CD4-positive, alpha-beta T cell treated with Interleukin-6 at 100 ng/mL for 8 hours (primary cell): ENCODE measurements around the gene CACNA1I.
"Not testable (repeated sequence)": the region's sequence is repeated elsewhere in the genome, so short reads cannot be mapped to it uniquely, and the experiment has no call there.

Source experiments
- DNase-seq: peaks from one replicate; pipeline ENCODE4 v3.0.0-alpha.2; 2020; ENCODE audit warnings: mixed read lengths, low spot score

CACNA1I gene

DNA sequence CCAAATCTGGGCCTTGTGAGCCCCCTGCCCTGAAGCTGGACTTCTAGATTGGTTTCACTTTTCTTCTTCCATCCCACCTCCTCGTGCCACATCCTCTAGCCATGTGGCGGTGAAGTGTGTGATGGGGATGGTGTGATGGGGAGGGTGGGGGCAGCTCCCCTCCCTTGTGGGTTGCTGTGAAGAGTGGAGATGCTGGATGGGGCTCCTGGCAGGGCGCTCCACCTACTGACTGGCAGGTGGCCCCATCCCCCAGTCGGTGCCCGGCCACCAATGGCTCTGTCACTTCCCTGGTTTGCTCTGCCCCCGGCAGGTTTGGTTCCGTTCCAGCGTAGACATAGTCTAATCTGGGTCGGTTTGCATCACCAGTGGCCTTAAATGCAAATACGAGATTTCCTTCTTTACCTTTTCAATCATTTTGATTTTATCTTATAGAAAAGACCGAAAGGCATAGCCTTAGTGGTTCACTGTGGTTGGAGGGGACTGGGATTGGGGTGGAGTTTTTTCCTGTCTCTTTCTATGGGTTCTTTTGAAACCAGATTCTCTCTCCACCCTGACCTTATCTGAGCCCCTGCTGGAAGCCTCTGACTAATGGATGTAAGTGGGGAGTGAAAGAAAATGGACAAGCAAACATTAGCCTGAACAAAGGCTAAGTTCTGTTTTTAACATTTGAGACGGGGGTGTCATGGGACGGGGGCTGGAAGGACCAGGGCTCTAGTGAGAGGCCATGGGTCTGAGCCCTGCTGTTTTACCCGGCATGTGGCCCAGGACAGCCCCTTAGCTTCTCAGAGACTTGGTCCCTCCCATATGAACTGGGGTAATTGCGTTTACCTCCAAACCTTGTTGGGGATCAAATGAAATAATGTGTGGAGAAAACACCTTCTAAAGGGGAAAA is 149.3 kb downstream of the CACNA1I start:
- no peak for DNase-seq

DNA sequence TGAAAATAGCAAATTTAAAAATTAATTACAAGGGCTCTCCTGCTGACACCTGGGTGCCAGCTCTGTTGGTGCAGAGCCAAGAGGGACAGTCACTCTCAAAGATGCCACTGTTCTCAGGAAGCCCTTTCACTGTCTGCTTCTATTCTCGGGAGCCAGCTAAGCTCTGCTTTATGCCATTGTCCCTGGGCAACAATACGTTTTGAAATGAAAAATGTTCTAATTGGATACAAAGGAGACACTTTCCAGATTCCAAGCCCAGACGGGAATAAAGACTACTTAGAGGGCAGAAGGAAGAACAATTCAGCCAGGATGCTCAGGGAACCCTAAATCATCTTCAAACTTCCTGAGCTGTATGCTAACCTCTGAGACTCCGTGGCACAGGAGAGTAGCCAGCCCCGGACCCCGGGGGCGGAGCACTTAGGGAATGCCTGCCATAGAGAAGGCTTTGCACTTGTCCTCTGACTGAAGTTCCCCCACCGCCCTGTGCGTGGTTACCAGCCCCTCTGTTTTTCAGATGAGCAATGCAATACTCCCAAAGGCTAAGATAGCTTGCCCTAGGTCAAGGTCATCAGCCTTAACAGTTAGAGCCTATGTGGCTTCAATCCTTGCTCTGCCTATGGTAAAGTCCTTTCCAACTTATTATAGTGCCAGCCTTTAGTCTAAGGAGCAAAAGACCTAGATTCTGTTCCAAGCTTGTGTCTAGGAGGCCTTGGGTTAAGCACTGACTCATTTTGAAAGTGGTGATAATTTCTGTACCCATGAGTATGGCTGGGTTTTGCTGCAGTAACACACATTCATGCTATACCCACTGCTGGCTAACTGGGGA is 150.9 kb downstream of the CACNA1I start:
- no peak for DNase-seq

DNA sequence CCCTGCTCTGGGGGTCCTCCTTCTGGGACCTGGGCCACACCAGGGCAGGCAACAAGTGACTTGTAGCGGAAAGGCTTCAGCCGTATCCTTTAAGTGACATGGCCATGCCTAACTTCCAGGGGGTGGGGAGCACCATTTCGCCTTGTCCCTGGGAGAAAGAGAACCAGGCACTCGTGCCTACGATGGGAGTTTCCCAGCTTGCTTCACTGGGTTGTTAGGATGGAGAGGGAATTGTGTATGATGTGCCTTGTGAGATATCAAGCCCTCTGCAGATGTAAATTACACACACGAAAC is 151.4 kb downstream of the CACNA1I start:
- no peak for DNase-seq

GRCh38 chr22:39722501-39722900 is 151.9 kb downstream of the CACNA1I start:
- no peak for DNase-seq

DNA sequence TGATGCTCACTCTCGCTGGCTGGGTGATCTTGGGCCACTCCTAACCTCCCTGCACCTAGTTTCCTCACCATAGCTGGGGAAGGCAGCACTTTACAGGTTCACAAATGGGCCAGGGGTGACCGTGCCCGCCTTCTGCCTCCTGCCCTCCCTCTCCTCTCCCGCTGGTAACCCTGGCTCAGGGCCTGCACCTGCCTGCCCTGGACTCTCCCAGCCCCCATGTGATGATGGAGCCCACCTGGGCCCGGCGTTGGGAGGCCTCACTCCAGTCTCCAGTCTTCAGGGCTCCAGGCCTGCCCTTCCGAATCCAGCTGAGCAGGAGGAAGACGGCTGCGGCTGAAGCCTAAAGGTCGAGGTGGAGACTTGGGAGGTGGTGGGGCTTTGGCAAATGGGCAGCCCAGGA is 152.9 kb downstream of the CACNA1I start:
- DNase-seq = no peak

DNA sequence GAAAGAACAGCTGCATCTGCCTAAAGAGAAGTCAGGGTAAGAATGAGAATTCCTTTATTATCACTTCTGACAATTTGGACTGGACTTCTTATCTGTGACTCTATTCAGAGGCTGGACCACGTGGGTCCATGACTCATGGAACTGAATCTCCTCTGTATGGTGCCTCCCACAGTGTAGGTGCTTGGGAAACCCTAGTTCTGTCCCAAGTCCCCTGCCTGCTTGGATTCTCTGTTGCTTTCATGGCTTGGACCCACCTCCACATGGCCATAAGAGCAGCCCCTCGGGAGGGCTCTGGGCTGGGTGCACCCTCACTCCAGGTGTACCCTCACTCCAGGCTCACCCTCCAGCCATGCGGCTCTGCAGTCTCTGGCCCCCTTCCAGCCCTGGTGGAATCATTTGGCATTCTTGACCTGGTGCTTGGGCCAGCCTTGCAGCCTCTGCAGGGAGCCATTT is 153.4 kb downstream of the CACNA1I start:
- DNase-seq = no peak

GRCh38 chr22:39724390-39724789 is 153.8 kb downstream of the CACNA1I start:
- no peak for DNase-seq

GRCh38 chr22:39724857-39725256 is 154.3 kb downstream of the CACNA1I start:
- no peak for DNase-seq

- no peak for DNase-seq
These were observed 154.9 kb downstream of the CACNA1I start for GRCh38 chr22:39725351-39726035.

- DNase-seq = no peak
These were observed 157.0 kb downstream of the CACNA1I start for GRCh38 chr22:39727541-39727940.

DNA sequence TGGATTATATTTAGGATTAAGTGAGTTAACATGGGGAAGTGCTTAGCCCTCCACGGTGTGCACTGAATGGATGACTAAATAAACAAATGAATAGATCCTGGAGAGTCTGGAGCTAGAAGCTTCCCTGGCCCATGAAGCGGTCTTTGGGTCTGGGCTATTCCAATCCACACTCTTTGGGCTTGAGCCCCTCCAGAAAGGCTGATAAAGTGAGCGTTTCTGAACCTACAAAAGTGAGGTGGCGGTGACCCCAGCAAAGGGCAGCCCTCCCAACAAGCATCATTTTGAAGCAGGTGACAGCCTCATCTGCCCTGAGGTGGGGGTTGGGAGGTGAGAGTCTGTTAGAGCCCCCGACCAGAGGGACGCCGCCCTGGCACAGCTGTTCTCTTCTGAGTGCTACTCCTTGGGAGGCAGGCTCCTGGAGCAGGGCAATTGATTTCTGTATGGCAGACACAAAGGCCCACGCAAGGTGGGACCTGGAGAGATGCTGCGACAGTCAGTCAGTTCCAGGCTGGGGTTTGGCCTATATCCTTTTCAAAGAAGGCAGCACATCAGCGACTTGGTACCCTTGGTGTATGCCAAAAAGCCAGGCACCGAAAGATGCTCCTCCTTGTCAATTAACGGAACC is 157.8 kb downstream of the CACNA1I start:
- no peak for DNase-seq

- DNase-seq = no peak
These were observed 158.8 kb downstream of the CACNA1I start for GRCh38 chr22:39729141-39729934.

DNA sequence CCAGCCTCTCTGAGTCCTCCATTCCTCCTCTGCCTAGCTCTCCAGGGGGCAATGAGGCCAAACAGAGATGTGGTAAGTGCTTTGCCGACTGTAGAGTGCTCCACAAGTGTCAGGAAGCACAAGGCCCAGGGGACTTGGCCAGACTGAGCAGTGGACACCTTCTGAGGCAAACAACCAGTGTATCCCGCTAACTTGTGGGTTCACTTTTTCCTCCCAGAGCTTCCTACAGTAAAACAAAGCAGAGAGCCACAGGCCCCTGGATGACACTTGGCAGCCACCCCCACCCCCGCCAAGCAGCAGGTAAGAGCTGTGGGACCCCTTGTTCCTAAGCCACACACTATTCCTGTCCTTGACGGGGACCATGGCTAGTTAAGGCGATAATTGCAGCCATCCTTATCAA is 160.9 kb downstream of the CACNA1I start:
- no peak for DNase-seq

GRCh38 chr22:39731881-39732555 is 161.5 kb downstream of the CACNA1I start:
- no peak for DNase-seq

DNA sequence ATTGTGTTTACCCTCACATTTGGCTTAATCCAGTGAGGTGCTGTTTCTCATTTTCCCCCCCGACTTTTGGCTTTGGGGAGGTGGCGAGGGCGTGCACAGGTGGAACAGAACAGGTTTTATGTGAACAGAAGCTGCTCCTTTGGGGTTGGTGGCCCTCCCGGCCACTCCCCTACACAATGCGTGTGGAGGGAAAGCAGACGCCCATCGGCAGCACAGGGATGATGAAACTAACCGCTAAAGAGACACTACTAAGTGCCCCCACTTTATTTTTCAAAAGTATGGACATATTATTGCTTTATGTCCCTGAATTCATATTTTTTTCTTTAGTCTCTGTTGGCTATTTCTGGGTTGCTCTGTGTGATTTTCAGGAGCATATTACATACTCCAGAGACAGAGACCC is 162.1 kb downstream of the CACNA1I start:
- no peak for DNase-seq

DNA sequence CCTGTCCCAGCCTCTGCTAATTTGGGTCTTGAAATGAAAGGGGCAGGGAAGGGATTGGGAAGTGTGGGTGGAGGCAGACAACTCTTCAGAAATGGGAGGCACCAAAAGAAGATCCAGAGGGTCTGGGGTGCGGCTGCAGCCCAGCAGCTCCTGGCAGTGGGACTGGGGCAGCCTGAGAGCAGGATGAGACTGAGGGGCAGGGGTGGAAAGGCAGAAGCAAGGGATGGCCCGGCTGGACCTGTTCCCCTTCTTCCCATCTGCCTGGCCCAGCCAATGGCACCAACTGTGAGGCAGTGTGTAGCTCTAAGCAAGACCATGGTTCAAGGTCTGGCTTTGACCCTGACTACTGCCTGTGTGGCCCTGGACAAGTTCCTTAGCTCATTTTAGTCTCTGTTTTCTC is 162.6 kb downstream of the CACNA1I start:
- DNase-seq = no peak

- DNase-seq = not testable (repeated sequence)
These were observed 163.5 kb downstream of the CACNA1I start for GRCh38 chr22:39734046-39734445.

- no peak for DNase-seq
These were observed 164.3 kb downstream of the CACNA1I start for GRCh38 chr22:39734866-39735265.

- no peak for DNase-seq
These were observed 165.2 kb downstream of the CACNA1I start for GRCh38 chr22:39735776-39736175.

DNA sequence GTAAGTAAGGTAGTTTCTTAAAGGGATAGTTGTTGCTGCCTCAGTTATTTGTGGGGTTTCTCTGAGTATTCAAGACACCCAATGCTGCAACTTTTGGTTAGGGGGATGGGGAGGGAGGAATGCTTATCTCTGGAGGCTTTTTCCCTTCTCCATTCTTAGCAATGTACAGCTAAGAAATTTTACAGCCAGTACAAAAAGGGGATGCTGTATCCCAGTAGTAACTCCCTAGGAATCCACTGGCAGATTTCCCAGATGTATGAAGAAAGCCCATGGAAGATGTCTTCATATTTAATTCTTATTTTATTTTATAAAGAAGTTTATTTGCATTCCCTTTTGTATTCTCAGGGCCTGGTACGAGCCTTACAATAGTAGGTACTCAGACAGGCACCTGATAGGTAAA is 168.2 kb downstream of the CACNA1I start:
- no peak for DNase-seq
